ENCODE results near the gene BAIAP2. TPM values are rescaled to one million over a fixed set of nuclear protein-coding genes. Genes with fewer than 3 reads are reported as not detected.
A peak's percentile ranks its signal among the peaks of the same experiment; 100 is the strongest.

BAIAP2 gene
- total RNA-seq, 1 experiment from 2014 or later, result 57.7 TPM

DNA sequence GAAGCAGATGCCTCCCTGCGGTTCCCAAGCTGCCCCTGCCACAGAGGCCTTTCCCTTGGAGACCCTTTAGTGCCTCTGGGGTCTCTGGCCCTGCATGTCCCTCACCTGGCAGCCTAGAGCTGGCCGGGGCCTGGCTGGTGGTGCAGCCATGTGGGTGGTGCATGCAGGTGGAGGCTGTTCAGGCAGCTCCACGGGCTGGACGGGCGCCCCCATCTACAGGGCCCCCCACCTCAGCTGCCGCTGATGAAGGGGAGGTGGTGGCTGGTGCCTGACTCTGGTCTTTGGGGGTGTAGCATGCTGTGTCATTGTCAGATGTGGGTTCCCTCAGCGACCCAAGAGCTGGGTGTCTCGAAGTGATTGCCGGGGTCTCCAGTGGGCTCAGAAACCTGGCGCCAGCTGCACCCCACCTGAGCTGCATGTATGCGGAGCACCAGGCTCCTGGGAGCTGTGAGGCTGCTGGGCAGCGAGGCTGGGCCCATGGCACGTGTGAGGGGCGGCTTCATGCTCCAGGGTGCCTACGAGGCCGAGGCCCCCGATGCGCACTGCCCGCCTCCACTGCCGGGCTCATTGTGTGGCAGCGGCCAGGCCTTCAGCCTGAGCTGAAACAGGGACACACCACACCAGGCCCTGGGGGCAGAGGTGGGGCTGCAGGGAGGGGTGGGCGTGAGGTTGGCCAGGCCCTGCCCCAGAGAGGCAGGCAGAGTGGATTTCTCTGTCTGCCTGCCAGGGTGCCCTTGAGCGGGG is 57.0 kb downstream of the BAIAP2 start:
- Mint-ChIP-seq H3K4me3 (ENCODE audit: unreplicated experiment) (no peak overlapping the region), H3K4me1 (ENCODE audit: low read depth, unreplicated experiment) (no peaks in the 10 kb centered on the region), H3K9me3 (ENCODE audit: unreplicated experiment) (no peaks in the 10 kb centered on the region), H3K36me3 (ENCODE audit: insufficient read depth, unreplicated experiment) (peaks cover 8% of the 10 kb centered on the region), H3K27ac (ENCODE audit: unreplicated experiment) (no peak overlapping the region), H3K27me3 (ENCODE audit: insufficient read depth, unreplicated experiment) (no peaks in the 10 kb centered on the region)
- Histone ChIP-seq H3K9me3 (no peaks in the 10 kb centered on the region), H3K4me3 (ENCODE audit: low read depth, low read length) (no peak overlapping the region), H3K36me3 (ENCODE audit: control insufficient read depth, insufficient read depth, low read length) (no peaks in the 10 kb centered on the region; the same call in 1 of the 2 replicates), H3K27me3 (replicated peaks; ENCODE audit: control insufficient read depth, insufficient read depth, low read length) (no peaks in the 10 kb centered on the region), H3K4me1 (peaks cover 15% of the 10 kb centered on the region)
- no peak for DNase-seq
- ChIA-PET CTCF (interaction anchor here (0.5 kb wide), 1 partner anchor 70 kb away, joined by 5 read pairs; no protein-coding TSS in a partner anchor), POLR2A (no interaction called here)
- TF ChIP-seq, protein P1, sequence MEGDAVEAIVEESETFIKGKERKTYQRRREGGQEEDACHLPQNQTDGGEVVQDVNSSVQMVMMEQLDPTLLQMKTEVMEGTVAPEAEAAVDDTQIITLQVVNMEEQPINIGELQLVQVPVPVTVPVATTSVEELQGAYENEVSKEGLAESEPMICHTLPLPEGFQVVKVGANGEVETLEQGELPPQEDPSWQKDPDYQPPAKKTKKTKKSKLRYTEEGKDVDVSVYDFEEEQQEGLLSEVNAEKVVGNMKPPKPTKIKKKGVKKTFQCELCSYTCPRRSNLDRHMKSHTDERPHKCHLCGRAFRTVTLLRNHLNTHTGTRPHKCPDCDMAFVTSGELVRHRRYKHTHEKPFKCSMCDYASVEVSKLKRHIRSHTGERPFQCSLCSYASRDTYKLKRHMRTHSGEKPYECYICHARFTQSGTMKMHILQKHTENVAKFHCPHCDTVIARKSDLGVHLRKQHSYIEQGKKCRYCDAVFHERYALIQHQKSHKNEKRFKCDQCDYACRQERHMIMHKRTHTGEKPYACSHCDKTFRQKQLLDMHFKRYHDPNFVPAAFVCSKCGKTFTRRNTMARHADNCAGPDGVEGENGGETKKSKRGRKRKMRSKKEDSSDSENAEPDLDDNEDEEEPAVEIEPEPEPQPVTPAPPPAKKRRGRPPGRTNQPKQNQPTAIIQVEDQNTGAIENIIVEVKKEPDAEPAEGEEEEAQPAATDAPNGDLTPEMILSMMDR (IDR thresholded peaks at IDR 0.05; ENCODE audit: insufficient read depth in 1 of 2, low read depth in 1 of 2, low read length in 1 of 2, severe bottlenecking in 1 of 2, unreplicated experiment in 1 of 2), result no peak
- intact Hi-C loops (cut with micrococcal nuclease; ENCODE audit: unreplicated experiment), result no loop called here
- no TSS peak for BruUV-seq (replicated peaks)

DNA sequence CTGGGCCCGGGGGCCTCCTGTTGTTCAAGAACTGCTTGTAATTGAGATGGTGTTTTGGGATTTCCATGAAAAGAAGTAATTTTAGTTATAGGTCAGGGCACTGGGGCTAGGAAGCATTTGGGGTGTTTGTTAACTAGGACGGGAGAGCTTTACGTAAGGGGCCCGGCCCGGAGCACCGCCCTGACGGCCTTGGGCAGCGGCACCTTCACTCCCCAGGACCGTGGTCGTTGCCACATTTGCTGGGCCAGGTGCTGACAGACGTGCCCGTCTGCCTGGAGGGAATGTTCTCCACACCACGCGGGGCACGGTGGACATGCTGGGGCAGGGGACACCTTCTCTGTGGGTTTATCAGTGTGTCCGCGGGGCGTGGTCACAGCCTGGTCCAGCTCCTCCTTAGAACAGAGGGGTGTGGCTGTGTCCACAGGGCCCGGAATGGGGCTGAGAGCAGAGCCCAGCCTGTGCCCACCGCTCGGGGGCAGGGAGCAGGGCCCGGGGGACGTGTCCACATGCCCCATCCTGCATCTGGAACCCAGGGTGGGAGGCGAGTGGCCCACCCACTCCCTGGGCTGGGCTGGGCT is 57.7 kb downstream of the BAIAP2 start:
- Mint-ChIP-seq H3K36me3 (ENCODE audit: insufficient read depth, unreplicated experiment) (peaks cover 6% of the 10 kb centered on the region), H3K4me1 (ENCODE audit: low read depth, unreplicated experiment) (no peaks in the 10 kb centered on the region), H3K4me3 (ENCODE audit: unreplicated experiment) (no peak overlapping the region), H3K27me3 (ENCODE audit: insufficient read depth, unreplicated experiment) (no peaks in the 10 kb centered on the region), H3K9me3 (ENCODE audit: unreplicated experiment) (no peaks in the 10 kb centered on the region), H3K27ac (ENCODE audit: unreplicated experiment) (no peak overlapping the region)
- no TSS peak for BruUV-seq (replicated peaks)
- Histone ChIP-seq H3K4me3 (ENCODE audit: low read depth, low read length) (no peak overlapping the region), H3K9me3 (no peaks in the 10 kb centered on the region), H3K36me3 (ENCODE audit: control insufficient read depth, insufficient read depth, low read length) (no peaks in the 10 kb centered on the region; the same call in 1 of the 2 replicates), H3K4me1 (peaks cover 15% of the 10 kb centered on the region), H3K27me3 (replicated peaks; ENCODE audit: control insufficient read depth, insufficient read depth, low read length) (no peaks in the 10 kb centered on the region)
- ChIA-PET POLR2A (no interaction called here), CTCF (interaction anchor here (0.5 kb wide), 1 partner anchor 70 kb away, joined by 5 read pairs; no protein-coding TSS in a partner anchor)
- DNase-seq, result no peak
- TF ChIP-seq, protein P1 (IDR thresholded peaks at IDR 0.05; ENCODE audit: insufficient read depth in 1 of 2, low read depth in 1 of 2, low read length in 1 of 2, severe bottlenecking in 1 of 2, unreplicated experiment in 1 of 2), result no peak
- intact Hi-C loops (cut with micrococcal nuclease; ENCODE audit: unreplicated experiment), result no loop called here

DNA sequence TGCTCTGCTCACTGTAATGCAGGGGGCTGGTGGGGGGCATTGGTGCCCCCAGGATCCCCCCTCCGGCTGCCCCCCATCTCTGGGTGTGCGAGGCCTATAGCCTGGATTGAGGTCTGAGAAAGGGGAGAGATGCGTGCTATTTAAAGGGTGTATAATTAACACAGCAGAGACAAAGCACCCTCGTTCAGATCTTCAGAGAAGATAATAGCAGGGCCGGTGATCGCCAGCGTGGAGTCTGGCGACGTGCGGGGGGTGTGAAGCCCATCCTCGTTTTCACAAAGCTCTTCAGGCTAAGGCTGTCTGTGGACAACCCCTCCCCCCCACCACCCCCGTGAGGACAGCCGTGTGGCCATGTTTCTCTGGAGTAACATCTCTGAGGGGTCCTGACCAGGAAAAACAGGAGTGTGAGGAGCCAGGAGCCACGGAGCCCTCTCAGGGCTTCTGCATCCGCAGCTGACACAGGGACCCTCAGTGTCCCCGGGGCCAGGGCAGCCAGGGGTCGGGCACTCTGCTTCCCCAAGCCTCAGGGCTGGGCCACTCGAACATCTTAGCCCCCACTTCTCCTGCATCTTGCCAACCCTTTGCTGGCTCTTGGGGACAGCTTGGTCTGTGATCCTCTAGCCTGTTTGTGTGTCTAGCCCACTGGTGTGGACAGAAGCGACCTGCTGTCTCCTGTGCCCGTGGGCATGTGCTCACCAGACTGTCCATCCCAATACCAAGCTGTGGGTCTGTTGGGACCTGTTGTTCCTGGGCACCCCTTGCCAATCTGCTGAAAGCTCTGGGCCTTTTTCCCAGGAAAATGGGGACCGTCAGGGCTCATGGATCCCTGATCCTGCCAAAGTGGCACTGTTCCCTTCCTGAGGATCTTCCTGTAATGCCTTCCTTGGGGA is 58.9 kb downstream of the BAIAP2 start:
- H3K9me3 ChIP-seq, result no peaks in the 10 kb centered on the region
- intact Hi-C loops (cut with micrococcal nuclease; ENCODE audit: unreplicated experiment), result no loop called here
- TF ChIP-seq, protein P1 (IDR thresholded peaks at IDR 0.05; ENCODE audit: insufficient read depth in 1 of 2, low read depth in 1 of 2, low read length in 1 of 2, severe bottlenecking in 1 of 2, unreplicated experiment in 1 of 2), result no peak
- no TSS peak for BruUV-seq (replicated peaks)
- no peak for DNase-seq
- no peak overlapping the region for H3K4me3 ChIP-seq (ENCODE audit: low read depth, low read length)
- no peaks in the 10 kb centered on the region for H3K27me3 Mint-ChIP-seq (ENCODE audit: insufficient read depth, unreplicated experiment)
- H3K4me3 Mint-ChIP-seq (ENCODE audit: unreplicated experiment), result no peak overlapping the region
- H3K36me3 Mint-ChIP-seq (ENCODE audit: insufficient read depth, unreplicated experiment), result peaks cover 6% of the 10 kb centered on the region
- H3K27ac Mint-ChIP-seq (ENCODE audit: unreplicated experiment), result peak overlapping the region; percentile 14
- H3K27me3 ChIP-seq (replicated peaks; ENCODE audit: control insufficient read depth, insufficient read depth, low read length), result no peaks in the 10 kb centered on the region
- H3K4me1 ChIP-seq, result peaks cover 15% of the 10 kb centered on the region
- no peaks in the 10 kb centered on the region; the same call in 1 of the 2 replicates for H3K36me3 ChIP-seq (ENCODE audit: control insufficient read depth, insufficient read depth, low read length)
- H3K4me1 Mint-ChIP-seq (ENCODE audit: low read depth, unreplicated experiment), result no peaks in the 10 kb centered on the region
- CTCF ChIA-PET, result interaction anchor here (1.5 kb wide), 1 partner anchor 70 kb away, joined by 4 read pairs; no protein-coding TSS in a partner anchor
- POLR2A ChIA-PET, result interaction anchor here (0.5 kb wide), 1 partner anchor 20 kb away, joined by 3 read pairs; no protein-coding TSS in a partner anchor
- H3K9me3 Mint-ChIP-seq (ENCODE audit: unreplicated experiment), result no peaks in the 10 kb centered on the region

Data from Caco-2 (cell line).